Measurements from ENCODE around the gene SLC9A9. TPM values are rescaled to one million over a fixed set of nuclear protein-coding genes. Genes with fewer than 3 reads are reported as not detected.

Gene SLC9A9
- total RNA-seq, 1 donor from 2014 or later = 3.5 TPM

- TF ChIP-seq CTCF (IDR thresholded peaks at IDR 0.05) = no peak
- Mint-ChIP-seq H3K9me3 (ENCODE audit: unreplicated experiment) (no peaks in the 10 kb centered on the region), H3K36me3 (ENCODE audit: unreplicated experiment) (no peaks in the 10 kb centered on the region), H3K27ac (ENCODE audit: unreplicated experiment) (no peak overlapping the region), H3K4me3 (ENCODE audit: unreplicated experiment) (no peak overlapping the region), H3K4me1 (ENCODE audit: unreplicated experiment) (peaks cover 7% of the 10 kb centered on the region), H3K27me3 (ENCODE audit: unreplicated experiment) (peaks cover 22% of the 10 kb centered on the region)
- no peak for DNase-seq (ENCODE audit: extremely low spot score, unreplicated experiment)
These were observed 171.5 kb downstream of the SLC9A9 start for GRCh38 chr3:143676747-143677146.

- Mint-ChIP-seq H3K27me3 (ENCODE audit: unreplicated experiment) (peaks cover 27% of the 10 kb centered on the region), H3K27ac (ENCODE audit: unreplicated experiment) (no peak overlapping the region), H3K36me3 (ENCODE audit: unreplicated experiment) (no peaks in the 10 kb centered on the region), H3K4me3 (ENCODE audit: unreplicated experiment) (no peak overlapping the region), H3K9me3 (ENCODE audit: unreplicated experiment) (no peaks in the 10 kb centered on the region), H3K4me1 (ENCODE audit: unreplicated experiment) (peaks cover 5% of the 10 kb centered on the region)
- no peak for TF ChIP-seq CTCF (IDR thresholded peaks at IDR 0.05)
- no peak for DNase-seq (ENCODE audit: extremely low spot score, unreplicated experiment)
These were observed 172.2 kb downstream of the SLC9A9 start for GRCh38 chr3:143676021-143676420.

- peak; percentile 92 for TF ChIP-seq CTCF (IDR thresholded peaks at IDR 0.05)
- Mint-ChIP-seq H3K27me3 (ENCODE audit: unreplicated experiment) (peaks cover 42% of the 10 kb centered on the region), H3K4me3 (ENCODE audit: unreplicated experiment) (peak overlapping the region; percentile 19), H3K36me3 (ENCODE audit: unreplicated experiment) (no peaks in the 10 kb centered on the region), H3K4me1 (ENCODE audit: unreplicated experiment) (peaks cover 5% of the 10 kb centered on the region), H3K27ac (ENCODE audit: unreplicated experiment) (no peak overlapping the region), H3K9me3 (ENCODE audit: unreplicated experiment) (no peaks in the 10 kb centered on the region)
- DNase-seq (ENCODE audit: extremely low spot score, unreplicated experiment) = peak; percentile 89
These were observed 173.9 kb downstream of the SLC9A9 start for GRCh38 chr3:143674100-143674968.

- no peak overlapping the region for H3K4me3 Mint-ChIP-seq (ENCODE audit: unreplicated experiment)
- H3K27me3 Mint-ChIP-seq (ENCODE audit: unreplicated experiment) = peaks cover 48% of the 10 kb centered on the region
- TF ChIP-seq CTCF (IDR thresholded peaks at IDR 0.05) = no peak
- peaks cover 5% of the 10 kb centered on the region for H3K4me1 Mint-ChIP-seq (ENCODE audit: unreplicated experiment)
- H3K27ac Mint-ChIP-seq (ENCODE audit: unreplicated experiment) = no peak overlapping the region
- no peaks in the 10 kb centered on the region for H3K36me3 Mint-ChIP-seq (ENCODE audit: unreplicated experiment)
- H3K9me3 Mint-ChIP-seq (ENCODE audit: unreplicated experiment) = peaks cover 4% of the 10 kb centered on the region
- DNase-seq (ENCODE audit: extremely low spot score, unreplicated experiment) = no peak
These were observed 175.7 kb downstream of the SLC9A9 start for GRCh38 chr3:143672396-143673165.

- Mint-ChIP-seq H3K36me3 (ENCODE audit: unreplicated experiment) (no peaks in the 10 kb centered on the region), H3K27me3 (ENCODE audit: unreplicated experiment) (peaks cover 45% of the 10 kb centered on the region), H3K4me1 (ENCODE audit: unreplicated experiment) (peaks cover 5% of the 10 kb centered on the region), H3K4me3 (ENCODE audit: unreplicated experiment) (no peak overlapping the region), H3K27ac (ENCODE audit: unreplicated experiment) (no peak overlapping the region), H3K9me3 (ENCODE audit: unreplicated experiment) (peaks cover 4% of the 10 kb centered on the region)
- no peak for TF ChIP-seq CTCF (IDR thresholded peaks at IDR 0.05)
- no peak for DNase-seq (ENCODE audit: extremely low spot score, unreplicated experiment)
These were observed 176.6 kb downstream of the SLC9A9 start for GRCh38 chr3:143671626-143672025.

All from osteocyte (in vitro differentiated cells).